Activated CD4-positive, alpha-beta T cell treated with anti-CD3 and anti-CD28 coated beads, Interleukin-2, amount 10 ng/mL, durations not matched to agents 24 days and 14 days (primary cell): ENCODE results near the gene BCAS1. TPM values are rescaled to one million over a fixed set of nuclear protein-coding genes. Genes with fewer than 3 reads are reported as not detected.
"Not testable (repeated sequence)": the region's sequence is repeated elsewhere in the genome, so short reads cannot be mapped to it uniquely, and the experiment has no call there.

Source experiments
- DNase-seq: peaks from one replicate; pipeline ENCODE4 v3.0.0; 2022
- H3K27ac Mint-ChIP-seq: one replicate; pipeline ENCODE4 v1.8.0; 2022; ENCODE audit warnings: mild to moderate bottlenecking, mixed read lengths
- H3K27me3 Mint-ChIP-seq: one replicate; pipeline ENCODE4 v1.8.0; 2022; ENCODE audit warnings: mixed read lengths
- H3K36me3 Mint-ChIP-seq: one replicate; pipeline ENCODE4 v1.8.0; 2022; ENCODE audit warnings: low read depth, mild to moderate bottlenecking, mixed read lengths
- H3K4me1 Mint-ChIP-seq: one replicate; pipeline ENCODE4 v1.8.0; 2021; ENCODE audit warnings: mixed read lengths
- H3K4me3 Mint-ChIP-seq: one replicate; pipeline ENCODE4 v1.8.0; 2022; ENCODE audit warnings: mild to moderate bottlenecking, moderate library complexity, mixed read lengths
- H3K9me3 Mint-ChIP-seq: one replicate; pipeline ENCODE4 v1.8.0; 2021; ENCODE audit warnings: mixed read lengths
- intact Hi-C: fragments of 100-400 bp; cut with micrococcal nuclease; formaldehyde crosslinking; loops from one replicate; pipeline ENCODE4 v1.15.1; 2023
- total RNA-seq: library from RNA; stranded (reverse); gene quantifications from 2 replicates; pipeline ENCODE4 v1.2.3, GENCODE V29; 2022

BCAS1 gene
- total RNA-seq, 1 donor from 2014 or later = not detected

GRCh38 chr20:54020868-54021267 lies 49.5 kb downstream of the BCAS1 start:
- peaks cover 8% of the 10 kb centered on the region for H3K27me3 Mint-ChIP-seq
- no peak overlapping the region for H3K4me3 Mint-ChIP-seq
- H3K36me3 Mint-ChIP-seq = no peaks in the 10 kb centered on the region
- intact Hi-C loops = no loop called here
- peaks cover 7% of the 10 kb centered on the region for H3K4me1 Mint-ChIP-seq
- no peak overlapping the region for H3K27ac Mint-ChIP-seq
- no peak for DNase-seq
- peaks cover 9% of the 10 kb centered on the region for H3K9me3 Mint-ChIP-seq

- H3K27ac Mint-ChIP-seq = no peak overlapping the region
- peaks cover 11% of the 10 kb centered on the region for H3K27me3 Mint-ChIP-seq
- intact Hi-C loops = no loop called here
- peaks cover 7% of the 10 kb centered on the region for H3K4me1 Mint-ChIP-seq
- peaks cover 9% of the 10 kb centered on the region for H3K9me3 Mint-ChIP-seq
- DNase-seq = no peak
- H3K4me3 Mint-ChIP-seq = no peak overlapping the region
- no peaks in the 10 kb centered on the region for H3K36me3 Mint-ChIP-seq
These were observed 50.0 kb downstream of the BCAS1 start for GRCh38 chr20:54020348-54020747.

- peaks cover 7% of the 10 kb centered on the region for H3K4me1 Mint-ChIP-seq
- no peak overlapping the region for H3K4me3 Mint-ChIP-seq
- peaks cover 13% of the 10 kb centered on the region for H3K27me3 Mint-ChIP-seq
- intact Hi-C loops = no loop called here
- peaks cover 9% of the 10 kb centered on the region for H3K9me3 Mint-ChIP-seq
- no peak overlapping the region for H3K27ac Mint-ChIP-seq
- no peaks in the 10 kb centered on the region for H3K36me3 Mint-ChIP-seq
- DNase-seq = no peak
These were observed 50.8 kb downstream of the BCAS1 start for GRCh38 chr20:54019585-54019984.

GRCh38 chr20:54019127-54019526 lies 51.3 kb downstream of the BCAS1 start:
- no peak for DNase-seq
- Mint-ChIP-seq H3K4me1 (peaks cover 7% of the 10 kb centered on the region), H3K27ac (no peak overlapping the region), H3K4me3 (no peak overlapping the region), H3K9me3 (peaks cover 5% of the 10 kb centered on the region), H3K27me3 (peaks cover 11% of the 10 kb centered on the region), H3K36me3 (no peaks in the 10 kb centered on the region)
- intact Hi-C loops = no loop called here

- intact Hi-C loops = no loop called here
- Mint-ChIP-seq H3K4me3 (no peak overlapping the region), H3K27me3 (peaks cover 12% of the 10 kb centered on the region), H3K4me1 (peaks cover 7% of the 10 kb centered on the region), H3K36me3 (no peaks in the 10 kb centered on the region), H3K9me3 (no peaks in the 10 kb centered on the region), H3K27ac (no peak overlapping the region)
- DNase-seq = no peak
These were observed 52.5 kb downstream of the BCAS1 start for GRCh38 chr20:54017846-54018245.

- no peak overlapping the region for H3K4me3 Mint-ChIP-seq
- intact Hi-C loops = no loop called here
- H3K36me3 Mint-ChIP-seq = no peaks in the 10 kb centered on the region
- H3K27me3 Mint-ChIP-seq = peaks cover 13% of the 10 kb centered on the region
- H3K9me3 Mint-ChIP-seq = no peaks in the 10 kb centered on the region
- DNase-seq = no peak
- H3K4me1 Mint-ChIP-seq = peaks cover 7% of the 10 kb centered on the region
- no peak overlapping the region for H3K27ac Mint-ChIP-seq
These were observed 54.9 kb downstream of the BCAS1 start for GRCh38 chr20:54015496-54015895.

- H3K9me3 Mint-ChIP-seq = no peaks in the 10 kb centered on the region
- no peak overlapping the region for H3K27ac Mint-ChIP-seq
- no peak overlapping the region for H3K4me3 Mint-ChIP-seq
- H3K27me3 Mint-ChIP-seq = peaks cover 17% of the 10 kb centered on the region
- H3K4me1 Mint-ChIP-seq = peaks cover 7% of the 10 kb centered on the region
- intact Hi-C loops = no loop called here
- H3K36me3 Mint-ChIP-seq = no peaks in the 10 kb centered on the region
- DNase-seq = no peak
These were observed 56.0 kb downstream of the BCAS1 start for GRCh38 chr20:54014293-54014926.

GRCh38 chr20:54013471-54013870 lies 56.9 kb downstream of the BCAS1 start:
- no peaks in the 10 kb centered on the region for H3K36me3 Mint-ChIP-seq
- intact Hi-C loops = no loop called here
- no peaks in the 10 kb centered on the region for H3K9me3 Mint-ChIP-seq
- H3K4me3 Mint-ChIP-seq = no peak overlapping the region
- H3K27me3 Mint-ChIP-seq = peaks cover 21% of the 10 kb centered on the region
- peaks cover 7% of the 10 kb centered on the region for H3K4me1 Mint-ChIP-seq
- no peak overlapping the region for H3K27ac Mint-ChIP-seq
- DNase-seq = no peak

GRCh38 chr20:54011346-54011745 lies 59.0 kb downstream of the BCAS1 start:
- no peak overlapping the region for H3K4me3 Mint-ChIP-seq
- DNase-seq = no peak
- H3K27ac Mint-ChIP-seq = no peak overlapping the region
- peaks cover 21% of the 10 kb centered on the region for H3K27me3 Mint-ChIP-seq
- no peaks in the 10 kb centered on the region for H3K4me1 Mint-ChIP-seq
- intact Hi-C loops = no loop called here
- no peaks in the 10 kb centered on the region for H3K36me3 Mint-ChIP-seq
- H3K9me3 Mint-ChIP-seq = no peaks in the 10 kb centered on the region

- H3K27ac Mint-ChIP-seq, intact Hi-C loops, H3K9me3 Mint-ChIP-seq, H3K4me3 Mint-ChIP-seq, H3K4me1 Mint-ChIP-seq, H3K36me3 Mint-ChIP-seq, H3K27me3 Mint-ChIP-seq, DNase-seq: not testable (repeated sequence)
These were observed 64.2 kb downstream of the BCAS1 start for GRCh38 chr20:54006216-54006615.

- Mint-ChIP-seq H3K9me3 (peaks cover 8% of the 10 kb centered on the region), H3K4me1 (no peaks in the 10 kb centered on the region), H3K27ac (no peak overlapping the region), H3K27me3 (peaks cover 10% of the 10 kb centered on the region), H3K36me3 (no peaks in the 10 kb centered on the region), H3K4me3 (no peak overlapping the region)
- no peak for DNase-seq
- intact Hi-C loops = no loop called here
These were observed 64.9 kb downstream of the BCAS1 start for GRCh38 chr20:54005524-54005923.

GRCh38 chr20:54004445-54004844 lies 65.9 kb downstream of the BCAS1 start:
- no peaks in the 10 kb centered on the region for H3K36me3 Mint-ChIP-seq
- H3K4me1 Mint-ChIP-seq = no peaks in the 10 kb centered on the region
- no peak for DNase-seq
- H3K27me3 Mint-ChIP-seq = peaks cover 5% of the 10 kb centered on the region
- peaks cover 11% of the 10 kb centered on the region for H3K9me3 Mint-ChIP-seq
- intact Hi-C loops = no loop called here
- no peak overlapping the region for H3K4me3 Mint-ChIP-seq
- H3K27ac Mint-ChIP-seq = no peak overlapping the region

- no peak for DNase-seq
- H3K4me3 Mint-ChIP-seq = no peak overlapping the region
- H3K4me1 Mint-ChIP-seq = no peaks in the 10 kb centered on the region
- H3K36me3 Mint-ChIP-seq = no peaks in the 10 kb centered on the region
- intact Hi-C loops = no loop called here
- no peak overlapping the region for H3K27ac Mint-ChIP-seq
- H3K27me3 Mint-ChIP-seq = no peaks in the 10 kb centered on the region
- peaks cover 18% of the 10 kb centered on the region for H3K9me3 Mint-ChIP-seq
These were observed 67.7 kb downstream of the BCAS1 start for GRCh38 chr20:54002741-54003140.

GRCh38 chr20:54002056-54002575 lies 68.3 kb downstream of the BCAS1 start:
- no peak for DNase-seq

GRCh38 chr20:54000914-54001313 lies 69.5 kb downstream of the BCAS1 start:
- Mint-ChIP-seq H3K27me3 (peaks cover 9% of the 10 kb centered on the region), H3K9me3 (peaks cover 19% of the 10 kb centered on the region), H3K4me3 (no peak overlapping the region), H3K36me3 (no peaks in the 10 kb centered on the region), H3K4me1 (no peaks in the 10 kb centered on the region), H3K27ac (no peak overlapping the region)
- intact Hi-C loops = no loop called here
- no peak for DNase-seq

More at GRCh38 chr20:54002056-54002575, 68.3 kb downstream of the BCAS1 start:
- intact Hi-C loops = no loop called here
- H3K4me3 Mint-ChIP-seq = no peak overlapping the region
- H3K4me1 Mint-ChIP-seq = no peaks in the 10 kb centered on the region
- no peak overlapping the region for H3K27ac Mint-ChIP-seq
- H3K9me3 Mint-ChIP-seq = peaks cover 19% of the 10 kb centered on the region
- H3K27me3 Mint-ChIP-seq = no peaks in the 10 kb centered on the region
- H3K36me3 Mint-ChIP-seq = no peaks in the 10 kb centered on the region
